ENCODE results near the gene GUCY1A2. TPM values are rescaled to one million over a fixed set of nuclear protein-coding genes. Genes with fewer than 3 reads are reported as not detected.

GUCY1A2 gene
- total and polyA plus RNA-seq, 2 donors (not counting 3 experiments of a cell fraction or from before 2014, with no cell fraction given): 0.02 to 0.03 TPM

- dilution Hi-C loops (cut with MboI; ENCODE audit: extremely low pct_ligation_motif_present, low sequenced_read_pairs): no loop called here
- H3K9ac ChIP-seq (replicated peaks; ENCODE audit: extremely low read depth, insufficient read depth, low read length): no peak overlapping the region
- DNase-seq (ENCODE audit: low read depth, low spot score) (no peak), FAIRE-seq (no peak)
- TF ChIP-seq POLR2A (IDR thresholded peaks at IDR 0.05; ENCODE audit: low read depth, low read length) (no peak), CTCF (IDR thresholded peaks at IDR 0.05; ENCODE audit: extremely low read depth in 1 of 2, insufficient read depth in 1 of 2, low read depth in 1 of 2, low read length in 2 of 2) (no peak), MAX (IDR thresholded peaks at IDR 0.05; ENCODE audit: insufficient read depth, insufficient read length) (no peak), EZH2 (IDR thresholded peaks at IDR 0.05; ENCODE audit: borderline replicate concordance, low read depth, low read length, severe bottlenecking) (no peak), GATA2 (IDR thresholded peaks at IDR 0.05; ENCODE audit: insufficient read depth, insufficient read length, low read depth, low read length) (no peak), JUN (IDR thresholded peaks at IDR 0.05; ENCODE audit: borderline replicate concordance, insufficient read depth, insufficient read length, low read depth) (no peak), FOS (IDR thresholded peaks at IDR 0.05; ENCODE audit: borderline replicate concordance, insufficient read depth, low read length) (no peak), MYC (IDR thresholded peaks at IDR 0.05; ENCODE audit: low read depth, low read length) (no peak), POLR2AphosphoS5 (IDR thresholded peaks at IDR 0.05; ENCODE audit: insufficient read depth, low read depth, low read length) (no peak)
- no peaks in the 10 kb centered on the region for H3K36me3 ChIP-seq (ENCODE audit: control insufficient read depth in 2 of 2, extremely low read depth in 1 of 2, insufficient read depth in 2 of 2, low read length in 2 of 2)
- ChIA-PET POLR2A (no interaction called here), CTCF (no interaction called here)
- H3K79me2 ChIP-seq (ENCODE audit: control insufficient read depth, insufficient read depth, low read length): no peaks in the 10 kb centered on the region
- no peaks in the 10 kb centered on the region for H3K9me1 ChIP-seq (replicated peaks; ENCODE audit: control insufficient read depth, extremely low read depth, insufficient read depth, low read length)
- no peak overlapping the region for H2AFZ ChIP-seq (ENCODE audit: low read depth, low read length)
- no peak overlapping the region for H3K27ac ChIP-seq (ENCODE audit: insufficient read depth, low read depth, low read length)
- no peaks in the 10 kb centered on the region for H3K4me1 ChIP-seq (ENCODE audit: control insufficient read depth, extremely low read depth, insufficient read depth, low read length)
- no peaks in the 10 kb centered on the region for H3K27me3 ChIP-seq (ENCODE audit: control insufficient read depth in 2 of 2, insufficient read depth in 2 of 2, low read length in 2 of 2)
- intact Hi-C loops (cut with micrococcal nuclease): no loop called here
- H4K20me1 ChIP-seq (replicated peaks; ENCODE audit: control insufficient read depth, extremely low read depth, insufficient read depth, low read length): no peaks in the 10 kb centered on the region
- BruUV-seq (replicated peaks): no TSS peak
- no peak overlapping the region for H3K4me2 ChIP-seq (ENCODE audit: insufficient read depth, low read length)
- no peak overlapping the region for H3K4me3 ChIP-seq (replicated peaks in 1 of 3; ENCODE audit: insufficient read depth in 1 of 3, low read depth in 1 of 3, low read length in 3 of 3)
- H3K9me3 ChIP-seq (replicated peaks; ENCODE audit: control insufficient read depth, insufficient read depth, low read length): no peaks in the 10 kb centered on the region
Observed at GRCh38 chr11:106627694-106628093, 390.6 kb downstream of the GUCY1A2 start.
